IPS-18a (cell line): ENCODE data around the gene LMNA.
"Not testable (repeated sequence)": the region's sequence is repeated elsewhere in the genome, so short reads cannot be mapped to it uniquely, and the experiment has no call there.

Source experiments
- H3K27ac ChIP-seq: one replicate; pipeline ENCODE4 v1.5.1; 2013; ENCODE audit warnings: low read length
- H3K27me3 ChIP-seq: one replicate; pipeline ENCODE4 v1.6.1; 2013; ENCODE audit warnings: mild to moderate bottlenecking, low read length; ENCODE audit not compliant: control insufficient read depth, insufficient read depth
- H3K36me3 ChIP-seq: one replicate; pipeline ENCODE4 v1.6.1; 2013; ENCODE audit warnings: low read depth, low read length; ENCODE audit not compliant: control insufficient read depth
- H3K4me1 ChIP-seq: one replicate; pipeline ENCODE4 v1.6.1; 2013; ENCODE audit warnings: low read depth, low read length; ENCODE audit not compliant: control insufficient read depth
- H3K4me3 ChIP-seq: one replicate; pipeline ENCODE4 v1.5.1; 2013; ENCODE audit warnings: low read length
- H3K9ac ChIP-seq: one replicate; pipeline ENCODE4 v1.6.1; 2013; ENCODE audit warnings: mild to moderate bottlenecking, low read length, moderate library complexity
- H3K9me3 ChIP-seq: one replicate; pipeline ENCODE4 v1.6.1; 2013; ENCODE audit warnings: low read depth, low read length; ENCODE audit not compliant: control insufficient read depth

LMNA gene

GRCh38 chr1:156119503-156120209 lies 5.1 kb downstream of the LMNA start:
- Histone ChIP-seq H3K27ac (no peak overlapping the region), H3K9ac (no peak overlapping the region), H3K4me1 (peaks cover 28% of the 10 kb centered on the region), H3K36me3 (no peaks in the 10 kb centered on the region), H3K4me3 (no peak overlapping the region), H3K9me3 (no peaks in the 10 kb centered on the region), H3K27me3 (no peaks in the 10 kb centered on the region)

DNA sequence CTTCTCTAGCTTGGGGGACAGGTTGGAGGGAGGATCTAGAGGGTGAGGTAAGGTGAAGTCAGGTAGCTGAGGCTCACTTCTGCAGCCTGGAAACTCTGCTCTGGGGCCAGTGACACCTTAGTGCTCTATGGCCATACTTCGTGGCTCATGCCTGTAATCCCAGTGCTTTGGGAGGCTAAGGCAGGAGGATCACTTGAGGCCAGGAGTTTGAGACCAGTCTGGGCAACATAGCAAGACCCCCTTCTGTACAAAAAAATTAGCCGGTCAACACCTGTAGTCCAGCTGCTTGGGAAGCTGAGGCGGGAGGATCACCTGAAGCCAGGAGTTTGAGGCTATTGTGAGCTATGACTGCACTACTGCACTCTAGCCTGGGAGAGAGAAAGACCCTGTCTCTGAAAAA lies 5.8 kb downstream of the LMNA start:
- H3K9ac ChIP-seq = no peak overlapping the region
- H3K27me3 ChIP-seq = no peaks in the 10 kb centered on the region
- H3K9me3 ChIP-seq = no peaks in the 10 kb centered on the region
- H3K4me1 ChIP-seq = peaks cover 32% of the 10 kb centered on the region
- no peaks in the 10 kb centered on the region for H3K36me3 ChIP-seq
- H3K27ac ChIP-seq = no peak overlapping the region
- H3K4me3 ChIP-seq = no peak overlapping the region

DNA sequence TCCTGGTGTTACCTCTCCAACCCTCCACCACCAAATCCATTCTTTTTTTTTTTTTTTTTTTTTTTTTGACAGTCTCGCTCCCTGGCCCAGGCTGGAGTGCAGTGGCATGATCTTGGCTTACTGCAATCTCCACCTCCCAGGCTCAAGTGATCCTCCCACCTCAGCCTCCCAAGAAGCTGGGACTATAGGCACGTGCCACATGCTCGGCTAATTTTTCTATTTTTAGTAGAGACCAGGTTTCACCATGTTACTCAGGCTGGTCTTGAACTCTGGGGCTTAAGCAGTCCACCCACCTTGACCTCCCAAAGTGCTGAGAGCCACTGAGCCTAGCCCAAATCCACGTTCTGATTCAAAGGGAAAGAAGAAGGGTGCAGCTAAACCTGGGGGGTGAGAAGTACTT lies 6.5 kb downstream of the LMNA start:
- H3K9ac ChIP-seq, H3K36me3 ChIP-seq, H3K9me3 ChIP-seq, H3K27ac ChIP-seq, H3K27me3 ChIP-seq, H3K4me3 ChIP-seq: not testable (repeated sequence)
- H3K4me1 ChIP-seq = peaks cover 32% of the 10 kb centered on the region

DNA sequence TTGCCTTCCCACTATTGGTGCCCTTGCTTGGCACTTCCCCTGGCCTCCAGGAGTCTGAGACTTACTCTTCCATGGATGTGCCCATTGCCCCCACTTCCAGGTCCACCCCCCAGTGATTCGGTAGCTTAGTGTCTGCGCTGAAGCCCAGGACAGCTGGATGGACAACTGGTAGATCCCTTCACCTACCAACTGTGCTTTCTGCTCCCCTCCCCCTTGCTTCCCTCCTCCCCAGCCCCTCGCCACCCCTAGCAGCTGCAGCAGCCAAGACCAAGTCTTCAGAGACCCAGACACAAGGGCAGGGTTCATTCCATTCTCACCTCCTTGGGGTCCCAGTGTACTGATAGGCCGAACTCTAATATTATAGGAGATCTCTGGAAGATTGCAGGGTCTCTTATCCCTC lies 6.9 kb downstream of the LMNA start:
- Histone ChIP-seq H3K9ac (no peak overlapping the region), H3K4me1 (peaks cover 32% of the 10 kb centered on the region), H3K27ac (no peak overlapping the region), H3K4me3 (no peak overlapping the region), H3K9me3 (no peaks in the 10 kb centered on the region), H3K27me3 (no peaks in the 10 kb centered on the region), H3K36me3 (no peaks in the 10 kb centered on the region)

- Histone ChIP-seq H3K27me3 (no peaks in the 10 kb centered on the region), H3K9me3 (no peaks in the 10 kb centered on the region), H3K4me1 (peaks cover 32% of the 10 kb centered on the region), H3K36me3 (no peaks in the 10 kb centered on the region), H3K27ac (no peak overlapping the region), H3K4me3 (no peak overlapping the region), H3K9ac (no peak overlapping the region)
Observed at GRCh38 chr1:156122086-156122485, 7.6 kb downstream of the LMNA start.

- H3K4me3 ChIP-seq = peak overlapping the region; percentile 13
- no peaks in the 10 kb centered on the region for H3K27me3 ChIP-seq
- no peaks in the 10 kb centered on the region for H3K36me3 ChIP-seq
- peak overlapping the region; percentile 41 for H3K9ac ChIP-seq
- H3K27ac ChIP-seq = peak overlapping the region; percentile 78
- peaks cover 32% of the 10 kb centered on the region for H3K4me1 ChIP-seq
- H3K9me3 ChIP-seq = no peaks in the 10 kb centered on the region
Observed at GRCh38 chr1:156122519-156123355, 8.2 kb downstream of the LMNA start.

GRCh38 chr1:156123356-156124196 lies 9.1 kb downstream of the LMNA start:
- Histone ChIP-seq H3K9me3 (no peaks in the 10 kb centered on the region), H3K9ac (peak overlapping the region; percentile 41), H3K27ac (peak overlapping the region; percentile 78), H3K27me3 (no peaks in the 10 kb centered on the region), H3K4me3 (peak overlapping the region; percentile 13), H3K4me1 (peaks cover 34% of the 10 kb centered on the region), H3K36me3 (no peaks in the 10 kb centered on the region)

- no peak overlapping the region for H3K4me3 ChIP-seq
Observed at GRCh38 chr1:156124557-156125483, 10.3 kb downstream of the LMNA start.

DNA sequence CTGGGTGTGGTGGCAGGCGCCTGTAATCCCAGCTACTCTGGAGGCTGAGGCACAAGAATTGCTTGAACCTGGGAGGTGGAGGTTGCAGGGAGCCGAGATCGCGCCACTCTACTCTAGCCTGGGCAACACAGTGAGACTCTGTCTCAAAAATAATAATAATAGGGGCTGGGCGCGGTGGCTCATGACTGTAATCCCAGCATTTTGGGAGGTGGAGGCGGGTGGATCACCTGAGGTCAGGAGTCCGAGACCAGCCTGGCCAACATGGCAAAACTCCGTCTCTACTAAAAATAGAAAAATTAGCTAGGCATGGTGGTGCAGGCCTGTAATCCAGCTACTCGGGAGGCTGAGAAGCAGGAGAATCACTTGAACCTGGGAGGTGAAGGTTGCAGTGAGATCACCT lies 11.0 kb downstream of the LMNA start:
- H3K9me3 ChIP-seq, H3K27me3 ChIP-seq, H3K36me3 ChIP-seq, H3K27ac ChIP-seq, H3K9ac ChIP-seq, H3K4me3 ChIP-seq: not testable (repeated sequence)
- peaks cover 48% of the 10 kb centered on the region for H3K4me1 ChIP-seq

More at GRCh38 chr1:156124557-156125483, 10.3 kb downstream of the LMNA start:
- Histone ChIP-seq H3K27me3 (no peaks in the 10 kb centered on the region), H3K27ac (no peak overlapping the region), H3K9ac (no peak overlapping the region), H3K36me3 (no peaks in the 10 kb centered on the region), H3K9me3 (no peaks in the 10 kb centered on the region), H3K4me1 (peaks cover 47% of the 10 kb centered on the region)

DNA sequence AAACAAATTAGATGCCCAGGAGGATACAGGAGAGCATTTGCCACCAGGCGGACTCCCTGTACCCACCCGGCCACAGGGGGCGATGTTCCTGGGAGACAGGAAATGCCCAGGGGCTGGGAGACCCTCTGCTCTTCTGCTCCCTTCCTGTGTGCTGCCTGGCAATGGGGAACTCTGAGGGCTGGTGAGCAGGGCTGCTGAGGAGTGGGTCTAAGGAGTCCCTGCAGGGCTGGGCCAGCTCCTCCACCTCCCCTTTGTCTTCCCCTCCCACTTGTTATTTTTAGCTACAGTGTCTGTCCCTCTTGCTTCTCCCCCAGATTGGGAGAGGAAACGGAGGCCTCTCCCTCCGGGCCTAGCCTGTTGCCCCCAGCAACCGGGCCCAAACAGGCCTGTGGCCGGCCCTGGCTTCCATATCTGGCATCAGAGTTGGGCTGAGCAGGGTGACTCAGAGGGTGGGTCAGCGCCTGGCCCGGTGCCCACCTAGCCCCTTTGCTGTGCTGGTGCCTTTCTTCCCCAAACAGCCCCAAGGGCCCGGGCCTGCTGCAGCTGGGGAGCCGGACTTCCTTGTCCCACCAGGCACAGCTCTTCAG lies 11.6 kb downstream of the LMNA start:
- Histone ChIP-seq H3K27ac (peak overlapping the region; percentile 31), H3K4me3 (no peak overlapping the region), H3K9ac (peak overlapping the region; percentile 35), H3K36me3 (no peaks in the 10 kb centered on the region), H3K9me3 (no peaks in the 10 kb centered on the region), H3K27me3 (no peaks in the 10 kb centered on the region), H3K4me1 (peaks cover 43% of the 10 kb centered on the region)
